Activated CD4-positive, alpha-beta T cell treated with anti-CD3 and anti-CD28 coated beads for 36 hours (primary cell): ENCODE results near the gene KCNE1. TPM values are rescaled to one million over a fixed set of nuclear protein-coding genes. Genes with fewer than 3 reads are reported as not detected.
"Not testable (repeated sequence)": the region's sequence is repeated elsewhere in the genome, so short reads cannot be mapped to it uniquely, and the experiment has no call there.

Source experiments
- ATAC-seq: fragments of 200-7000 bp; cut with Tn5 transposase; one replicate; pipeline ENCODE4 v1.10.0; 2021; ENCODE audit warnings: mild to moderate bottlenecking, moderate library complexity
- CTCF ChIA-PET: fragments of 350-600 bp; sonication (Branson Sonifier 250); formaldehyde crosslinking; loops from one replicate; lab custom pipeline; 2021; ENCODE audit warnings: antibody characterized with exemption; lab: Charles Lee
- POLR2A ChIA-PET: fragments of 350-600 bp; sonication (Branson Sonifier 250); formaldehyde crosslinking; loops from one replicate; lab custom pipeline; 2021; ENCODE audit warnings: antibody characterized with exemption, inconsistent platforms; lab: Charles Lee
- DNase-seq: peaks from one replicate; pipeline ENCODE4 v3.0.0-alpha.2; 2020
- H3K27ac Mint-ChIP-seq: one replicate; pipeline ENCODE4 v1.8.0; 2021; ENCODE audit warnings: mixed read lengths
- H3K27me3 Mint-ChIP-seq: one replicate; pipeline ENCODE4 v1.8.0; 2021; ENCODE audit warnings: mixed read lengths
- H3K36me3 Mint-ChIP-seq: one replicate; pipeline ENCODE4 v1.8.0; 2021; ENCODE audit warnings: low read depth, mixed read lengths
- H3K4me1 Mint-ChIP-seq: one replicate; pipeline ENCODE4 v1.8.0; 2021; ENCODE audit warnings: mixed read lengths
- H3K4me3 Mint-ChIP-seq: one replicate; pipeline ENCODE4 v1.8.0; 2021; ENCODE audit warnings: mild to moderate bottlenecking, moderate library complexity, mixed read lengths
- H3K9me3 Mint-ChIP-seq: one replicate; pipeline ENCODE4 v1.8.0; 2021; ENCODE audit warnings: low read depth, mixed read lengths
- intact Hi-C, 2 experiments: fragments of 100-400 bp; cut with DNase I in 1 of 2; cut with micrococcal nuclease in 1 of 2; formaldehyde crosslinking; loops; one replicate each; pipeline versions ENCODE4 v1.14.2 to v1.15.1; 2022 to 2024; cut with DNase I, micrococcal nuclease
- total RNA-seq, 2 experiments: library from RNA; stranded (reverse); gene quantifications; one replicate each; pipeline ENCODE4 v1.2.3, GENCODE V29; 2021

KCNE1 gene
- total RNA-seq: under 1 TPM in 1 of 2 experiments, not detected in 1; 0.07 TPM

- ChIA-PET CTCF (interaction anchor here (0.6 to 2.4 kb wide), 4 partner anchors 15 to 954 kb away, joined by 3 to 34 read pairs (median 3); no protein-coding TSS in a partner anchor), POLR2A (no interaction called here)
- Mint-ChIP-seq H3K36me3 (no peaks in the 10 kb centered on the region), H3K4me3 (no peak within 1 kb of the TSS), H3K27me3 (peaks cover 1% of the 10 kb centered on the region), H3K27ac (no peak within 1 kb of the TSS), H3K4me1 (peaks cover 4% of the 10 kb centered on the region), H3K9me3 (no peaks in the 10 kb centered on the region)
- intact Hi-C loops: no loop called here
- ATAC-seq (no peak), DNase-seq (no peak)
Observed at GRCh38 chr21:34511787-34512455, at the start of gene KCNE1. TSS of gene KCNE1 (minus strand) at chr21:34512210. CDS start at chr21:34449634, 62,576 bp downstream.

- DNase-seq (no peak), ATAC-seq (no peak)
- Mint-ChIP-seq H3K36me3 (peaks cover 2% of the 10 kb centered on the region), H3K9me3 (no peaks in the 10 kb centered on the region), H3K27me3 (no peaks in the 10 kb centered on the region), H3K4me1 (peaks cover 2% of the 10 kb centered on the region), H3K27ac (no peak overlapping the region), H3K4me3 (no peak overlapping the region)
- intact Hi-C loops: no loop called here
- CTCF ChIA-PET: interaction anchor here (0.8 kb wide), 1 partner anchor 194 kb away, joined by 3 read pairs; no protein-coding TSS in a partner anchor
- POLR2A ChIA-PET: no interaction called here
Observed at GRCh38 chr21:34561806-34562205, 49.8 kb upstream of the KCNE1 start.

- Mint-ChIP-seq H3K27me3 (no peaks in the 10 kb centered on the region), H3K4me3 (no peak overlapping the region), H3K9me3 (no peaks in the 10 kb centered on the region), H3K4me1 (peaks cover 2% of the 10 kb centered on the region), H3K36me3 (peaks cover 2% of the 10 kb centered on the region), H3K27ac (no peak overlapping the region)
- POLR2A ChIA-PET: no interaction called here
- DNase-seq (no peak), ATAC-seq (no peak)
- CTCF ChIA-PET: no interaction called here
- intact Hi-C loops: no loop called here
Observed at GRCh38 chr21:34560609-34561008, 48.6 kb upstream of the KCNE1 start.

- H3K4me3 Mint-ChIP-seq: no peak overlapping the region
- ATAC-seq (no peak), DNase-seq (no peak)
- peaks cover 3% of the 10 kb centered on the region for H3K9me3 Mint-ChIP-seq
- no peaks in the 10 kb centered on the region for H3K27me3 Mint-ChIP-seq
- H3K36me3 Mint-ChIP-seq: peaks cover 4% of the 10 kb centered on the region
- intact Hi-C loops: no loop called here
- H3K4me1 Mint-ChIP-seq: peaks cover 2% of the 10 kb centered on the region
- ChIA-PET POLR2A (no interaction called here), CTCF (no interaction called here)
- H3K27ac Mint-ChIP-seq: no peak overlapping the region
Observed at GRCh38 chr21:34560021-34560420, 48.0 kb upstream of the KCNE1 start.

GRCh38 chr21:34559089-34559631, 47.1 kb upstream of the KCNE1 start:
- H3K27me3 Mint-ChIP-seq: no peaks in the 10 kb centered on the region
- intact Hi-C loops: no loop called here
- ATAC-seq (no peak), DNase-seq (no peak)
- H3K27ac Mint-ChIP-seq: no peak overlapping the region
- ChIA-PET CTCF (interaction anchor here (1.0 kb wide), 1 partner anchor 15 kb away, joined by 3 read pairs; no protein-coding TSS in a partner anchor), POLR2A (no interaction called here)
- peaks cover 11% of the 10 kb centered on the region for H3K9me3 Mint-ChIP-seq
- no peak overlapping the region for H3K4me3 Mint-ChIP-seq
- H3K36me3 Mint-ChIP-seq: peaks cover 10% of the 10 kb centered on the region
- H3K4me1 Mint-ChIP-seq: peaks cover 4% of the 10 kb centered on the region

GRCh38 chr21:34558166-34558565, 46.2 kb upstream of the KCNE1 start:
- peaks cover 11% of the 10 kb centered on the region for H3K4me1 Mint-ChIP-seq
- H3K27ac Mint-ChIP-seq: no peak overlapping the region
- H3K4me3 Mint-ChIP-seq: no peak overlapping the region
- DNase-seq (no peak), ATAC-seq (no peak)
- H3K36me3 Mint-ChIP-seq: peaks cover 10% of the 10 kb centered on the region
- CTCF ChIA-PET: interaction anchor here (0.6 to 1.0 kb wide), 3 partner anchors 14 to 1394 kb away, joined by 3 to 4 read pairs (median 4); no protein-coding TSS in a partner anchor
- H3K9me3 Mint-ChIP-seq: peaks cover 11% of the 10 kb centered on the region
- intact Hi-C loops: no loop called here
- no peaks in the 10 kb centered on the region for H3K27me3 Mint-ChIP-seq
- POLR2A ChIA-PET: no interaction called here

- no peak overlapping the region for H3K4me3 Mint-ChIP-seq
- H3K36me3 Mint-ChIP-seq: peaks cover 10% of the 10 kb centered on the region
- ChIA-PET POLR2A (no interaction called here), CTCF (interaction anchor here (0.6 kb wide), 1 partner anchor 12 kb away, joined by 3 read pairs; no protein-coding TSS in a partner anchor)
- peak; percentile 34 for DNase-seq
- peak; percentile 36 for ATAC-seq
- H3K9me3 Mint-ChIP-seq: peaks cover 11% of the 10 kb centered on the region
- H3K4me1 Mint-ChIP-seq: peaks cover 16% of the 10 kb centered on the region
- intact Hi-C loops: no loop called here
- no peaks in the 10 kb centered on the region for H3K27me3 Mint-ChIP-seq
- no peak overlapping the region for H3K27ac Mint-ChIP-seq
Observed at GRCh38 chr21:34557261-34557660, 45.3 kb upstream of the KCNE1 start.

GRCh38 chr21:34554670-34555069, 42.7 kb upstream of the KCNE1 start:
- H3K4me3 Mint-ChIP-seq, ATAC-seq, H3K27ac Mint-ChIP-seq, H3K27me3 Mint-ChIP-seq, intact Hi-C loops, POLR2A ChIA-PET, DNase-seq: not testable (repeated sequence)
- H3K36me3 Mint-ChIP-seq: peaks cover 16% of the 10 kb centered on the region
- CTCF ChIA-PET: interaction anchor here (1.9 kb wide), 1 partner anchor 48 kb away, joined by 4 read pairs; no protein-coding TSS in a partner anchor
- H3K4me1 Mint-ChIP-seq: peaks cover 16% of the 10 kb centered on the region
- H3K9me3 Mint-ChIP-seq: peaks cover 11% of the 10 kb centered on the region

- DNase-seq (no peak), ATAC-seq (no peak)
- H3K27ac Mint-ChIP-seq: no peak overlapping the region
- peaks cover 16% of the 10 kb centered on the region for H3K4me1 Mint-ChIP-seq
- ChIA-PET POLR2A (no interaction called here), CTCF (interaction anchor here (0.6 to 1.9 kb wide), 4 partner anchors 28 to 608 kb away, joined by 3 to 5 read pairs (median 4); no protein-coding TSS in a partner anchor)
- no peak overlapping the region for H3K4me3 Mint-ChIP-seq
- H3K9me3 Mint-ChIP-seq: peaks cover 11% of the 10 kb centered on the region
- intact Hi-C loops: no loop called here
- H3K27me3 Mint-ChIP-seq: no peaks in the 10 kb centered on the region
- peaks cover 16% of the 10 kb centered on the region for H3K36me3 Mint-ChIP-seq
Observed at GRCh38 chr21:34554227-34554626, 42.2 kb upstream of the KCNE1 start.

- Mint-ChIP-seq H3K9me3 (peaks cover 11% of the 10 kb centered on the region), H3K4me3 (no peak overlapping the region)
Observed at GRCh38 chr21:34553151-34553952, 41.3 kb upstream of the KCNE1 start.

More at GRCh38 chr21:34553151-34553952, 41.3 kb upstream of the KCNE1 start:
- no peaks in the 10 kb centered on the region for H3K27me3 Mint-ChIP-seq
- DNase-seq (no peak), ATAC-seq (peak; percentile 44)
- H3K27ac Mint-ChIP-seq: no peak overlapping the region
- intact Hi-C loops: loop anchor here in 1 of 2 experiments (2.0 kb wide), 1 partner anchor 27 kb away; no protein-coding TSS in a partner anchor
- ChIA-PET POLR2A (no interaction called here), CTCF (interaction anchor here (0.6 to 1.6 kb wide), 4 partner anchors 29 to 607 kb away, joined by 3 to 5 read pairs (median 4); no protein-coding TSS in a partner anchor)
- H3K36me3 Mint-ChIP-seq: peaks cover 16% of the 10 kb centered on the region
- peaks cover 16% of the 10 kb centered on the region for H3K4me1 Mint-ChIP-seq
